A204.1 (cell line): ENCODE results near the gene SMTN.
"Not testable (repeated sequence)": the region's sequence is repeated elsewhere in the genome, so short reads cannot be mapped to it uniquely, and the experiment has no call there.

Experiments
- FAIRE-seq: peaks from 2 replicates; lab custom pipeline; 2012; peaks lifted over from hg19 to GRCh38; lab: Jason Lieb, UNC

SMTN gene

DNA sequence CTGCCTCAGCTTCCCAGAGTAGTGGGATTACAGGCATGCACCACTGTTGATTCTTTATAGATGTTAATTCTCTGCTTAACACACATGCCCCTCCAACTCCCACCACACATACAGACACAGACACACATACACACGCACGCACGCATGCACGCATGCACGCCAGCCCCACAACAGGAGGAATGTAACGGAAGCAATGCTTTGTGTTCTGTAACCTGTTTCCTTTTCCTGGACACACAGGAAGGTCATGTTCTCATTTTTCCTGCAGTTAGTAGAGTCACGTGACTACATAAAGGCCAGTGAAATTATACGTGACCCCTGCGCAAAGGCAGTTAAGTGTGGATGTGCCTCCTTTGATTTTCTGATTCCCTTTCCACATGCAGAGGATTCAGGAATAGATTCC lies 8.0 kb upstream of the SMTN start:
- not testable (repeated sequence) for FAIRE-seq

DNA sequence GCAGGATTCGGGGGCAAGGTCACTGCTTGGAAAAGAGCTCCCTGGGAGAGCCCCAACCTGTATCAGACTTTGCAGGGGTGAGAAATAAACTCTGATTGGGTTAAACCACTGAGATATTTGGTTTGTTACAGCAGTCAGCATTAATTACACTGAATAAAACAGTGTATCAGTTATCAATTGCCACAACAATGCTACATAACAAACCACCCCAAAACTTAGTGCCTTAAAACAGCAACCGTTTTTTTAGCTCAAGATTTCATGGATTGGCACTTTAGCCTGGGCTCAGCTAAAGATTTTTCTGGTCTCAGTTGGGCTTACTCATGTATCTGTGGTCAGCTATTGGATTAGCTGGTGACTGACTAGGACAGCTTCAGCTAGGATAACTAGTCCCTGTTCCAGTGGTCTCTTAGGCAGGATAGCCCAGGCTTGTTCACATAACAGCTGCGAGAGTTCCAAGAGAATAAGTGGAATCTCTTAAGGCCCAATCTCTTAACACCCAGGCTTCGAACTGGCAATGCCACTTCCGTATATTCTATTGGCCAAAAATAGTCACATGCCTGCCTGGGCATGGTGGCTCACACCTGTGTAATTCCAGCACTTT lies 7.5 kb upstream of the SMTN start:
- FAIRE-seq, result not testable (repeated sequence)

DNA sequence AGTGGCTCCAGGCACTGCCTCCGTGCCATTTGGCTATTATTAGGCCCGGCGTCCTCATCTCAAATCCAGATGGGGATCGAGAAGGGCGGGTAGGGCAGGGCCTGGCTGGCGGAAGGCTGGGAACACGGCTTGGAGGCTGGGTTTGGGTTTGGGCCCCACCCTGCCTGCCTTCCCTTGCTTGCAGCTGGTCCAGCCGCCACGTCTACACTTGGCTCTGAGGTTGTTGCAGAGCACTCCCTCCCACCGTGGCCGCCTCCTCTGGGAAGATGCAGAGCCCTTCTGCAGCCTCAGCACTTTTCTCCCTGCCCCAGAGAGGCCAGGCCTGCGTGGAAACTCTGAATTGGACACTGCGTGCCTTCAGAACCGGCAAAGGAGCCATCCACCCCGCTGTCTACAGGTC lies 5.2 kb upstream of the SMTN start:
- FAIRE-seq, result no peak

DNA sequence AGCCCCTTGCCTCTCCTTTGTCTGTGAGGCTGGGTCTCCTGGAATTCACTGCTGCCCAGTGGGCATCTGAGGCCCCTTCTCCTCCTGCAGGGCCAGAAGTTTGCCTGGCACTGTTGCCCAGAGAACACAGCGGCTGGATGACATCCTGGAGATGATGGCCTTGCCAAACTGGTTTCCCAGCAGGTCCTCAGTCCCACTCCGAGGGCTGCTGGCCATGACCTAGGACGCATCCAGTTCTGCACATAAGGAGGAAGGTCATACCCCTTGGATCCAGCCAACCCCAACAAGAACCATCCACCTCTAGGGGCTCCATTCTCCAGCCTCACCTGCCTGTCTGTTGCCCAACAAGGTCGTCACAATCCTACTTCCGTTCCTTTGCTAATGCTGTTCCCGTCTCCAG lies 3.4 kb upstream of the SMTN start:
- FAIRE-seq, result no peak

DNA sequence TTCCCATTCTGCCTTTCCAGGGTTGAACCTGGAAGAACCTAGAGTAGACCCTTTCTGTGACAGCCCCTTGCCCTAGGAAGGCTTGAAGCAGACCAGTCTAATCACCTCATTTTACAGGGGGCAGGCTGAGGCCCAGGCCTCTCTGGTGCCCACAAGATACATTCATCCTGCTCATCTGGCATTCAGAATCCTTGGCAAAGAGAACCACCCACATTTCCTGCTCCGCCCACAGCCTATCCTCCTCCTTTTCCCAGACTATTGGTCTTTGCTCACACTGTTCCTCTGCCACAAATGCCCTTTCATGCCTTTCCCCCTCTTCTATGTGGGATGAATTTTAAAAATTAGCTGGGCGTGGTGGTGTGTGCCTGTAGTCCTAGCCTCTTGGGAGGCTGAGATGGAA lies 2.7 kb upstream of the SMTN start:
- FAIRE-seq, result not testable (repeated sequence)

DNA sequence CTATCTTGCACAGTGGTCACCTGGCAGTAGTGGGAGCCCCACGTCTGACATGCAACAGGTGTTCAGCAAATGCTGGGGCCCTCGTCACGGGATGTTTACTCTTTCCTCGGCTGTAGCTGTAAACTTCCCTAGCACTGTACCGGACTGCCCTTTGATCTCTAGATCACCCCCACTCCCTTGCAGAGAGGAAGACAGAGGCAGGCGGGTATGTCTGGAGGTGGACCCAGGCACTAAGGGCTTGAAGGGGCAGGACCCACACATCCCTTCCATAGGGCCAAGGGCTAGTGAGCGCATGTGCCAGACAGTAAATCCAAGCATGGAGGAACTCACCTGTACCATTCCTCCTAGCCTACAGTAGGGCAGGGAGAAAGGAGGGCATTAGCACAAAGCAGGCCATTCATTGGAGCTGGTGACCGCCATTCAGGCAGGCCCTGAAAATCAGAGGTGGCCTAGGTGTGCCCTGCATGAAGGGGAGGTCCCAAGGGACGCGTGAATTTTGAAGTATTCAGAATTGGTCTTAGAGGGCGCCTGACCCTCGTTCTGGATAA lies 1.9 kb upstream of the SMTN start:
- no peak for FAIRE-seq

DNA sequence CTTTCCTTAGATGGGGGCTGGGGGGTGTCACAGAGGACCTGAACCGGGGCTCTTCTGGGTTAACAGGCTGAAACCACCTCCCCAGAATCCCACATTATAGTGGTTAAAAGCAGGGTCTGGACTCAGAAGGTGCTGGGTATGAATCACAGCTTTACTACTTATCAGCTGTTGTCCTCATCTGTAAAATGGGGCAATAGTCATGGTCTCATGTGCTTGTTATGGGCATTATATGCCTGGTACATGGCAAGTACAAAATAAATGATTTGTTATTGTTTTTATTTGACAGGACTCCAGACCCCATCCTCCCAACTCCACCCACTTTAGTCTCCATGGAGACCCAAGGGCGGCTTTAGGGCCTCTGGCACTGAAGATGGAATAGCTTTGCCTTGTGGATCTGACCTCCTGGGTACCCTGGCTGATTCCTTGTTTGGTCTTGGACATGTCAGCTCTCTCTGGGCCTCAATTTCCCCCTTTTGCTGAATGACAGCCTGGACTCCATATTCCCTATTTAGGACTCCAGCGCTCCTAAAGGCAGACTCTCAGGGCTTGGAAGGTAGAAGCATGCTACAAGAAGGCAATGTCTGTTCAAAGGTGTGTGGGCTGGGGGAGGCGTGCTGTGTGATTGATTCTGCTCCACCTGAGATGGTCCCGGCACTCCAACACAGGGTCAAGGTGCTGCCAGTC lies 812 bp upstream of the SMTN start:
- no peak for FAIRE-seq

DNA sequence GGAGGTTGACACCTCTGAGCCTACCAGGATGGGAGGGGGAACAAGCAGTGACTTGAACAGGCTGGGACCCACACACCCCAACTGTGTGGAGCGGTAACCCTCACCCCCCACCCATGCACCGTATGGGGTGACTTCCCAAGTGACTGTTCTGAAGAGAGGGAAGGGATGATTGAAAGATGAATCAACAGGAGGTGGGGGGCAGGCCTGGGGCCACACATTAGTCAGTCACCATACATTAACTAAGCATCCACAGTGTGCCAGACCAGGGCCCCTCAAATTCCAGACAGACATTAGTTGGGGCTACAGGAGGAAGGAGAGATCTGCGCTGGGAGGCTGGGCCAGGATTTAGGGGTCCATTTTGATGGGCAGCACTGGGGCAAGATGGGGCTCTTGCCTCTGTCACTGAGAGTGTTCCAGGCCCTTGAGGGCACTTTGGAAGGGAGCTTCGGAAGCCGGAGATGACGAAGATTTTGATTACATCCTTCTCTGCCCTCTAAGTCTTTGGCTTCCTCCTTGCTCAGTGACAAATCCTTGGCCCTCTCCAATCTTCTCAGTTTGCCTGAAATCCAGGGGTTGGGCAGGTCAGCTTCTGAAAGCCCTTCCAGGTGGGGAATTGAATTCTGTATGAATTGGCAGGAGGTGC lies 966 bp downstream of the SMTN start:
- FAIRE-seq, result no peak

DNA sequence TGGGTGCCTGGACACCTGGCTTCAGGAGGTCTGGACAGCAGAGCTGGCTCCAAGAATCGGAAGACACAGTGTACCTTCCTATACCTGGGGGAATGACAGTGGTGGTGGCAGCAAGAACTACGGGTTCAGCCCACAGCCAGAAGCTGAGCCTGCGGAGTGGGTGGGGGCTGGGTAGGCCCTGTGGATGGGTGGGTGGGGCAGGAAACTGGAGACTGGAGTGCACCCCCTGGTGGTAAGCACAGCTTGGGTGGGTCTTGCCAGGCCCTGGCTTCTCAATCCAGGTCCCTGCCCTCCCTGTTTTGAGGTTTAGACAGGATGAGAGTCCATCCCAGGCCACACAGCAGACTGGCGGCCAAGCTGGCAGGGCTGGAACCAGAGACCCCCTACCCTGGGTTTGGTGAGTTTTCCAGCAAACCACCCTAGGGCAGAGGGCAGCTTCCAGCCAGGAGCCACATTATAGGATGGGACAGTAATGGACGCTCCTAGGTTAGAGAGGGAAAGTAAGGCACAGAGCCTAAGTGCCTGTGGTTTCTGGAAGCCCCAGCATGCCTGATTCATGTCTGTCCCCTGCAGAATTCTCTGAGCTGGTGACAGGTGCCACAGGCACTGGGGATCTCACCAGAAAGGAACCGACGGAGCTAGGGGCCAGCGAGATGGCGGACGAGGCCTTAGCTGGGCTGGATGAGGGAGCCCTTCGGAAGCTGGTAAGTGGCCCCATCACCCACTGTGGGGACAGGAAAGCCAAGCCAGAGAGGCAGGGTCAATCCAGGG lies 1.7 kb downstream of the SMTN start:
- no peak for FAIRE-seq

DNA sequence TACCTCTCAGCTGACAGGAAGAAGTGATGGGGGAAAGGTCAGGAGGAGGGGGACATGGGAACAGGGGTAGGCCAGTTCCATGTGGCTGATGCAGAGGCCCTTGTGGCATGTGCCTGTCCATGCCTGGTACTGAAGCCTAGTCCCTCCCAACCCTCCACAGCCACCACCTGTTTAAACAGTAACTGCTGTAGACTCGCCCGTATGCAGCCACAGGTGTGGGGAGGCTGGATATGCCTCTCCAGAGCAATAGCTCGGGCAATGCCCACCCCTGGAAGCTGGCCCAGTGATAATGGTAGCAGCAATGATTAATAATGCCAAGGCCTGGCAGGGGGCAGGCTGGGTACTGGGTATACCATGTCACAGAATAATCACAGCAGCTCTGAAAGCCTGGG lies 2.3 kb downstream of the SMTN start:
- FAIRE-seq, result no peak

DNA sequence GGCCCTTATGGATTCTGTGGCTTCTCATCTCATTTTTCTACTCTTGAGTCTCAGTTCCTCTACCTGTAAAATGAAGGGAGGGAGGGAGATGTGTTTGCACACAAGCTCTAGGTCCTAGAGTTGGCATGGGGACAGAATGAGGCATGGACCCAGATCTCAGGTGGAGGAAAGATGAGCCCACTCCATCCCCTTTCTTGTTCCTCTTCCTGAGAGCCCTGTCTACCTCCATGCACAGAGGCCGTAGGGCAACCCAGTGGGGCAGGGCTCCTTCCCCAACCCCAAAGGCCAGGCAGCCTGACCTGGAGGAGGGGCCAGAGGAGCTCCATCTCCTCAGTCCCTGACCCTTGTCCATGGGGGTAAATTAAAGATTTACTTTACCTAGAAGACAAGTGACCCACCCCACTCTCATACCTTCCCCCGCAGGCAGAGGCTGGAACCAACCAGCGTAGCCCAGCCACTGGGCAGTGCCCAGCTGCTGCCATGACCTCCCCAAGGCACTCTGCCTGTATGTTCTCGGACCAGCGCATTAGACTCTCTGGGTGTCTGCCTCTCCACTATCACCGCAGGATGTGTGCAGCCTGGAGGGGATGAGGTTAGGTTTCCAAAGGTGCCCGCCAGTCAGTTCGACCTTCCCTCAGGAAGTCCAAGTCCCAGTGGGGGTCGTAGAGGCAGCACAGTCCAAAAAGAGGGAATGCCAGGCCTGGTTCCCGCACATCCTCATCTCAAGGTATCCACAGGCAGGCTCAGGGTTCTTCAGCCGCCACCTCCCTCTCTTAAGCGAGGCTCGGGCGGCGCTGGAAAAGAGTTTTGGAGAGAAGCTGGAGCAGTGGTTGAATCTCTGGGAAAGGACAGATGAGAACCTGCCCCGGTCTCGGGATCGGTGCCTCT lies 3.0 kb downstream of the SMTN start:
- FAIRE-seq, result no peak

DNA sequence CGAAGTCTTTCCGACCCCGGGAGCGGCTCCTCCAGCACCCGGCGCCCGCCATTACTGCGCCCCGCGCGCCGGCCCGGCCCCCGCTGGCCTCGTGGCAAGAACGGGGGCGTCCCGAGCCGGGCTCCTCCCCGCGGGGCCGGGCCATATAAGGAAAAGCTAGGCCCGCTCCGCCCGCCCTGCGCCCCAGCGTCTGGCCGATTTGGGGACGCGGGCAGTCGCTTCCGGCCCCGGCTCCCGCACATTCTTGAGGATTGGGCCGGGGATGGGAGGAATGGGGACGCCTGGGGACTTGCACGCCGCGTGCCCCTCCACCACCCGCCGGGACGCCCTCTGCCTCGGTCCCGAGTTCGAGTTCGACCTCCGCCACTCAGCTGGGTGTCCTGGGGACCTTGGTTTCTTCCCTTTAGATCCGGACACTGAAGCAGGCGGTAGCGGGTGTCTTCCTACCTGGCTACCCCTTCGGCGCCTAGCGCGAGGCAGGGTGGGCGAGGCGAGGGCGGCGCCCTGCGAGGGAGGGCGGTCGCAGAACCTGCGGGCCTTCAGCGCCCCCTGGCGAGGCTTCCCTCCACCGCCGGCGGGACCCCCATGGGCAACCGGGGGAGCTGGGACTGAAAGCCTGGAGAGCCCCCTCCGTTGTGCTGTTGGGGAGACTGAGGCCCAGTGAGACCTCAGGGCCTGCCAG lies 3.8 kb downstream of the SMTN start:
- no peak for FAIRE-seq

DNA sequence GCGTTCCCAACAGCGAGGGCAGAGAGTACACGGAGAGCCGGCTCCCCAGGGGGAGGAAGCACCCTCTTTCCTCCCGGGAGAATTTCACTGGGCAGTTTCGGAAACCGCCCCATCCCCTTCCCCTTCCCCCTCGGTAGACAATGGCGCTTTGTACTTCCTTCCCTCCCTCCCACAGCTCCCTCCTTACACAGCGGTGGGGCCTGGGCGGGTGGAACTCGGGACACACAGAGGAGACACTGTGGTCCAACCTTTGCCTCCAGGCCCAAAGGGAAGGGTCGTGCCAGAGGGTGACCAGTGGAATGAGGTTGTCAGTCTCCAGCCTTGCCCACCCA lies 4.3 kb downstream of the SMTN start:
- FAIRE-seq, result no peak

DNA sequence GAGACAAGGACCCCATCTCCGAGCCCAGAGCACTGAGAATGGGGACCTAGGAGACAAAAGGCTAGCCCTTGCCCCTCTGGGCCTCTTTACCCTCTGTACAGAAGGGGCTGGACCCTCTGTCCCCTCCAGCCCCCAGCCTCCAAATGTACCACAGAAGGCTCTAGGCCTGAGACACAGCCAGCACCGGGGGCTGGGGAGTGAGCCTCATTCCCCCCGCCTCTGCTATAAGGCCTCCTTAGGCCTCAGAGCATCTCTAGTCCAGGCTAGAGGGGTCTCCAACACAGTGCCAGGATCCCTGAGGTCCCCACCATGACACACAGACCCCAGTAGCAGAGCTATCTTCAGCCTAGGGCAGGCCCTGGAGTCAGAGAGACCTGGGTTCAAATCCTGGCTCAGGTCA lies 4.8 kb downstream of the SMTN start:
- FAIRE-seq, result no peak

DNA sequence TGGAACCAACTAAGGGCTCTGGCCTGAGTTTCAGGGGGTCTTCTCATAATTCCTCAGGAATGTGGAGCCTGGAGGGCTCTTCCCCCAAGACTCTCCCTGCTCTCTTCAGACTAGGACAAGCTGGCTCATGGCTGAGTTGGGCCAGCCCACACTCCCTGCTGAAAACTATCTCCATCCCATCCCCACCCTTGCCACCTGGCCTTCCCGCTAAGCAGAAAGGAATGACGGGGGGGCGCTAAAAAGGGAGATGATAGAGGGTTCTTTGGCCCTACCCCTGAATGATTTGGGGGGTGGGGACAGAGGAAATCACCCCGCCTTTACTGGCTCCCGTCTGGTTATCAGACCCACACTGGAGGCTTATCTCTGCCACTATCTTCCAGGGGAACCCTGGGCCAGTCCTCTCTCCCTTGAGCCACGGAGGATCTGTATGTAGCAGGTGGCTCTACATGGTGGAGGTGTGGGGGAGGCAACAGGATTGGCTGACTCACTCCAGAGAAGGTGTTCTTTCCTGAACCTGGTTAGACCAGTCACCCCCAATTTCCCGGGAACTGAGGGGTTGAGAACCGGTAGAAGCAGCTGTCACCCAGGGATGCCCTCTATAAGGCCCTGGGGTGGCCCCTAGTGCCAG lies 5.7 kb downstream of the SMTN start:
- FAIRE-seq, result no peak

DNA sequence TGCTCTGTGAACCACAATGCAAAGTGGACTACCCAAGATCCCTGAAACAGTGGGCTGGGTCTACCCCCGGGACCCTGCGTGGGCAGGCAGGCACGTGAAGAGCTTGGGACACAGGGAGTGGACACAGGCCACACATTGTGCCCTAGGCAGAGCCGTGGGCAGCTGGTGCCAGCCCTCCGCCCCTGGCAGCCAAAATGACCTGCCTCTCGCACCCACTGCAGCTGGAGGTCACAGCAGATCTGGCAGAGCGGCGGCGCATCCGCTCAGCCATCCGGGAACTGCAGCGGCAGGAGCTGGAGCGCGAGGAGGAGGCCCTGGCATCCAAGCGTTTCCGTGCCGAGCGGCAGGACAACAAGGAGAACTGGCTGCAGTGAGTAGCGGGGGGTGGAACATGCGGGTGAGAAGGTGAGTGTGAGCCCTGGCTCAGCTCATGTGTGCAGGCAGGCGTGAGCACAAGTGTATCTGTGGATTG lies 6.7 kb downstream of the SMTN start:
- no peak for FAIRE-seq

DNA sequence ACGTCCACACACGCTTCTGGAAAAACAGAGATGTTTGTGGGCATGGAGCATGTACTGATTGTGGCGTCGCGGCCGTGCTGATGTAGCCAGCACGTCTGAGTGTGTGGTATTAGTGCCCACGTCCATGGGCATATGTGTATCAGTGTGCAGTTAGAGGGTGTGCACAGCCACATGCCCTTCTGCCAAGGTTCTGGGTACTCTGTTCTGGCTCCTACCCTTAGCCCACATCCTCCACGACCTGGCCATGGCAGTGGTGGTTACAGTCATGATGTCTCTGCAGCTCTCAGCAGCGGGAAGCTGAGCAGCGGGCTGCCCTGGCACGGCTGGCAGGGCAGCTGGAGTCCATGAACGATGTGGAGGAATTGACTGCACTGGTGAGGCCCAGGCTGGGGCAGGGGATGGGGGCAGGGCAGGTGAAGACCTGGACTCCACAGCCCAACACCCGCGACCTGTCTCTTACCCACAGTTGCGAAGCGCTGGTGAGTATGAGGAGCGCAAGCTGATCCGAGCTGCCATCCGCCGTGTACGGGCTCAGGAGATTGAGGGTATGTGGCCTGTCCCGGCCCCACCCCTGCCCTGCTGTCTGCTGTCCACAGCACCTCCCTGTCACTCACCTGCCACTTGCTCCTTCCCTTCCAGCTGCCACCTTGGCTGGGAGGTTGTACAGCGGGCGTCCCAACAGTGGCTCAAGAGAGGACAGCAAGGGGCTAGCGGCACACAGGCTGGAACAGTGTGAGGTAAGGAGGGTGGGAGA lies 7.3 kb downstream of the SMTN start:
- FAIRE-seq, result no peak

DNA sequence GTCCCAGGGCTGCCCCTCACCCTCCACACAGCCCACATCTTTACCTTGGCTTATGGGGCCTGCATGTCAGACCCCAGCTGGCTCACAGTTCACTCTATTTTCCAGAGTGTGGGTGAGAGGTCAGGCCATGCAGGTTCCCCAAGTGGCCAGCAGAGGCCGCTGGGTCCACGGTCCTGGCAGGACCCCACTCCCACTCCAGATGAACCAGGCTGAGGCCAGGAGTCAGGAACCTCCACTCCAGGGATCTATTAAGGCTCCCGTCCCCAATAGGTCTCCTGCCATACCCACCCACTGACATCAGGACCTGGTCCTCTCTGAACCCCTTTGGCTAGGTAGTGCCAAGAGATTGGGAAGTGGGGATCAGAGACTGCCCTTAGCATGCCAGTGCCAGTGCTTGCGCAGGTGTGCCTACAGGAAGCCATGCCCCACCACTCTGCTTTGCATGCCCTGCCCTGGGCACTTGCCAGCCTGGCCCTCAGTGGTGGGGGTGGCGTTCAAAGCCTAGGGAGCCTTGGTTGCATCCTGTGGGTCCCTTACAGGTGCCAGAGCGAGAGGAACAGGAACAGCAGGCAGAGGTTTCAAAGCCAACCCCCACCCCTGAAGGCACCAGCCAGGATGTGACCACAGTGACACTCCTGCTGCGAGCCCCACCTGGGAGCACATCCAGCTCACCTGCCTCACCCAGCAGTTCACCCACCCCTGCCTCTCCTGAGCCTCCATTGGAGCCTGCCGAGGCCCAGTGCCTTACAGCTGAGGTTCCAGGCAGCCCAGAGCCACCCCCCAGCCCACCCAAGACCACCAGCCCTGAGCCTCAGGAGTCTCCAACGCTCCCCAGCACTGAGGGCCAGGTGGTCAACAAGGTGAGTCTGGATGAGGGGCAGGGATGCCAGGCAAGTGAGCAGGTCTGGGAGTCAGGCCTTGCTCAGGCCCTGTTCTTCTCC lies 8.3 kb downstream of the SMTN start:
- no peak for FAIRE-seq
